Right ventricle myocardium inferior (tissue), 1 donor: Measurements from ENCODE around the gene TMEM138. TPM values are rescaled to one million over a fixed set of nuclear protein-coding genes. Genes with fewer than 3 reads are reported as not detected.

ENCODE experiments used
- total RNA-seq: library from RNA; stranded (reverse); fragmentation: NEBNext Ultra II Directional; extraction: Animal tissue kit (Norgen Biotek cat#: 25700); gene quantifications from one replicate; pipeline ENCODE4 v1.2.1, GENCODE V29; 2021
- donor health status: DM: no; HTN: yes; CAD: no; lungs with severe emphysema.

Gene TMEM138
- total RNA-seq, 1 donor from 2014 or later: 18.0 TPM

Other genes starting within 250 kb of the TMEM138 start
- gene VPS37C, start 200.9 kb upstream of the TMEM138 start, total RNA-seq: 16.5 TPM
- gene PGA3, start 158.9 kb upstream of the TMEM138 start, total RNA-seq: 1.2 TPM
- gene PGA4, start 140.0 kb upstream of the TMEM138 start, total RNA-seq: not detected
- 0.95 TPM for gene PGA5, start 121.2 kb upstream of the TMEM138 start, total RNA-seq
- 1.0 TPM for gene VWCE, start 67.1 kb upstream of the TMEM138 start, total RNA-seq
- gene DDB1, start 29.3 kb upstream of the TMEM138 start, total RNA-seq: 113 TPM
- gene TKFC, start 29.1 kb upstream of the TMEM138 start, total RNA-seq: 12.3 TPM
- gene CYB561A3, start 492 bp upstream of the TMEM138 start, total RNA-seq: 14.6 TPM
- gene TMEM216, start 30.2 kb downstream of the TMEM138 start, total RNA-seq: 4.6 TPM
- gene CPSF7, start 67.6 kb downstream of the TMEM138 start, total RNA-seq: 36.5 TPM
- 36.8 TPM for gene SDHAF2, start 67.8 kb downstream of the TMEM138 start, total RNA-seq
- 0.60 TPM for gene LRRC10B, start 146.4 kb downstream of the TMEM138 start, total RNA-seq
- gene SYT7, start 218.7 kb downstream of the TMEM138 start, total RNA-seq: 28.2 TPM